Neutrophil (primary cell): ENCODE measurements around the gene ITSN2.
"Not testable (repeated sequence)": the region's sequence is repeated elsewhere in the genome, so short reads cannot be mapped to it uniquely, and the experiment has no call there.

ENCODE experiments used
- H3K27ac ChIP-seq: fragments of 200-600 bp; sonication (generic); 2 replicates; pipeline ENCODE4 v1.5.1; 2016; ENCODE audit warnings: mild to moderate bottlenecking, moderate library complexity
- H3K27me3 ChIP-seq: fragments of 200-600 bp; sonication (generic); 2 replicates; pipeline ENCODE4 v1.6.0; 2016; ENCODE audit warnings: mild to moderate bottlenecking
- H3K36me3 ChIP-seq: fragments of 200-600 bp; sonication (generic); 2 replicates; pipeline ENCODE4 v1.5.1; 2017
- H3K4me1 ChIP-seq, 2 experiments: fragments of 200-600 bp in 1 of 2; sonication (generic) in 1 of 2; 1 replicate in 1 of 2; 2 replicates in 1 of 2; pipeline versions ENCODE4 v1.5.1 to v1.6.1; 2013 to 2016; ENCODE audit warnings: low read depth in 1 of 2, low read length in 1 of 2, mild to moderate bottlenecking in 1 of 2, moderate library complexity in 1 of 2; ENCODE audit not compliant: control insufficient read depth in 1 of 2, insufficient read depth in 1 of 2
- H3K4me3 ChIP-seq, 2 experiments: fragments of 200-600 bp in 1 of 2; sonication (generic) in 1 of 2; 1 replicate in 1 of 2; 2 replicates in 1 of 2; pipeline ENCODE4 v1.5.1; 2013 to 2016; ENCODE audit warnings: low read depth in 1 of 2, low read length in 1 of 2, mild to moderate bottlenecking in 1 of 2, moderate library complexity in 1 of 2
- H3K9me3 ChIP-seq: fragments of 200-600 bp; sonication (generic); 2 replicates; pipeline ENCODE4 v1.5.1; 2016
- TF ChIP-seq, protein P1 (sequence below): fragments of 200-600 bp; sonication (generic); IDR thresholded peaks from 2 replicates; pipeline ENCODE4 v1.5.1; 2016; ENCODE audit warnings: antibody characterized with exemption

ITSN2 gene

DNA sequence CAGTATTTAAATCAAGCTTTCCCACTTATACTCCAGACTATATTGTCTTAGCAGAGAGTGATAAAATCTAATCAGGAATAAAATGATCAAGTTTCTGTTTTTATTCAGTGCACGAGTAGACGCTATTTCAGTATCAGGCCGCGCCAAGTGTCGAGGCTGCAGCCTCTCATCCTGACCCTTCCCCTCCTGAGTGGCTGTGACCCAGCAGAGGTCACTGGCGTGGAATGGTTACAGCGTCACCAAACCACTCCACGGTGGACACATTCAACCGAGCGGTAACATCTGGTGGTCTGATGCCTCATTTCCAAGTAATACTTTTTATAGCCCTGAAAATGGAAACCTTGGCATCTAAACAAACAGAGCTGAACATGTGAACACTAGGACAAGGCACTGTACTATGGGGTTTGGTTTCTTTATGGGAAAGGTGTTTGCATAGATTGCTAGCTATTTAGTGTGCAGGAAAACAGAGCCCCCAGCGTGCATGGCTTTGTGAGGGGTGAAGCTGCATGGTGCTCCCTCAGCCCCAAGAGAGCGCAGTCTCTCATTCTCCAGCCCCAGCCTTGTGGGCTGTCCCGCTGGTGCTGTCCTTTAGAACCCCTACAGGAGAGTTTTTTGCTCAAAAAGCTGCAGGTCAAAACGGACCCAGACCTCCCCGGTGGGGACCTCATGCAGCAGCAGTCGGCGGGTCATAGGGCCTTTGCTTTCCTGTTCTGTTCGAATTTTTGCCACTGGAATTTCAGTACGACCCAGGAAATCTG lies 157.1 kb downstream of the ITSN2 start:
- Histone ChIP-seq H3K27me3 (no peaks in the 10 kb centered on the region), H3K4me3 (no peak overlapping the region), H3K36me3 (peaks cover 83% of the 10 kb centered on the region), H3K4me1 (peaks cover 0 to 3% of the 10 kb centered on the region in 2 experiments), H3K27ac (no peak overlapping the region), H3K9me3 (no peaks in the 10 kb centered on the region)
- TF ChIP-seq, protein P1, sequence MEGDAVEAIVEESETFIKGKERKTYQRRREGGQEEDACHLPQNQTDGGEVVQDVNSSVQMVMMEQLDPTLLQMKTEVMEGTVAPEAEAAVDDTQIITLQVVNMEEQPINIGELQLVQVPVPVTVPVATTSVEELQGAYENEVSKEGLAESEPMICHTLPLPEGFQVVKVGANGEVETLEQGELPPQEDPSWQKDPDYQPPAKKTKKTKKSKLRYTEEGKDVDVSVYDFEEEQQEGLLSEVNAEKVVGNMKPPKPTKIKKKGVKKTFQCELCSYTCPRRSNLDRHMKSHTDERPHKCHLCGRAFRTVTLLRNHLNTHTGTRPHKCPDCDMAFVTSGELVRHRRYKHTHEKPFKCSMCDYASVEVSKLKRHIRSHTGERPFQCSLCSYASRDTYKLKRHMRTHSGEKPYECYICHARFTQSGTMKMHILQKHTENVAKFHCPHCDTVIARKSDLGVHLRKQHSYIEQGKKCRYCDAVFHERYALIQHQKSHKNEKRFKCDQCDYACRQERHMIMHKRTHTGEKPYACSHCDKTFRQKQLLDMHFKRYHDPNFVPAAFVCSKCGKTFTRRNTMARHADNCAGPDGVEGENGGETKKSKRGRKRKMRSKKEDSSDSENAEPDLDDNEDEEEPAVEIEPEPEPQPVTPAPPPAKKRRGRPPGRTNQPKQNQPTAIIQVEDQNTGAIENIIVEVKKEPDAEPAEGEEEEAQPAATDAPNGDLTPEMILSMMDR: no peak

DNA sequence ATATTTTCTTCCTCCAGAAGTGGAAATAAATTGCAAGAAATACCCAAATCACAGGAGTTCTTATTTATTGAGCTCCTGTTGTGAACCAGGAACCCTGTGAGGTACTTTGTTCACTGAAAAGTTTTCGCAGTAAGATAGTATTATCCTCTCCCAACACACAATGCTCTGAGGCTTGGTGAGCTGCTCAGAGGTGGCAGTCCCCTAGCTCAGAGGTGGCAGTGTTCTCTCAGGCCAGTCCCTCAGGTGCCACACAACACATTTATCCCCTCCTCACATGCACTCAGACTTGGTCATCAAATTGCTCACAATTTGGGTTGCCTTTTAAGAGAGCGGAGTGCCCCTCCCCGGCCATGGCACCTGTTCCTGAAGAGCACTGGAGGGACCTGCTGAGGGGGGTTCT lies 159.5 kb downstream of the ITSN2 start:
- Histone ChIP-seq H3K4me3 (no peak overlapping the region), H3K27me3 (no peaks in the 10 kb centered on the region), H3K36me3 (peaks cover 58% of the 10 kb centered on the region), H3K27ac (no peak overlapping the region), H3K9me3 (no peaks in the 10 kb centered on the region), H3K4me1 (no peaks in the 10 kb centered on the region)
- TF ChIP-seq, protein P1: no peak

DNA sequence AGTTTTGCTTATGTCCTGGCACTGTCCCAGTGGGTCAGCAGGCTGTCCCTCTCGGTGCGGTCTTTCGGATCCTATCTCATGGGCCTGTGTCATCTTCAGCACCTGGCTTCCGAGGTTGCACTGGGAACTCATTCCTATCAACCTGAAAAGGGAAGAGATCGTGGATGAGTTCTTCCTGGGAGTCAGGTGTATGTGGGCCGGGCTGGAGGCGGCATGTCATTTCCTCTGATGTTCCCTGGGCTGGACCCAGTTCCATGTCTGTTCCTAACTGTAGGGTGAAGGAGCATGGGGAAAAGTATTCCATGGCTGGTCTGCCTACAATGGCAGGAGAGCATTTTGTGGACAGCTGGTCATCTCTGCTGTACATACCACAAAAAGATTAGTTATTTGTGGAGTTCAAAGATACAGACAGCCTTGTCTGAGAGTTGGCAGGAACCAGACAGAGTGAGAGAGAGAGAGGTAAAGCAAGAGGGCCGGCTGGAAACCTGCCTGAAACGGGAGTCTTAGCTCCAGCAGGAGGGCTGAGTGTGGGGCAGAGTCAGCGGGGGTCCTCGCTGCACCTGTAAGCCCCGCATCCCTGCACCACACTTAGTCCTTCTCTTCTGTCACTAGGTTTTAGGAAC lies 160.3 kb downstream of the ITSN2 start:
- H3K27ac ChIP-seq: no peak overlapping the region
- TF ChIP-seq, protein P1: no peak

DNA sequence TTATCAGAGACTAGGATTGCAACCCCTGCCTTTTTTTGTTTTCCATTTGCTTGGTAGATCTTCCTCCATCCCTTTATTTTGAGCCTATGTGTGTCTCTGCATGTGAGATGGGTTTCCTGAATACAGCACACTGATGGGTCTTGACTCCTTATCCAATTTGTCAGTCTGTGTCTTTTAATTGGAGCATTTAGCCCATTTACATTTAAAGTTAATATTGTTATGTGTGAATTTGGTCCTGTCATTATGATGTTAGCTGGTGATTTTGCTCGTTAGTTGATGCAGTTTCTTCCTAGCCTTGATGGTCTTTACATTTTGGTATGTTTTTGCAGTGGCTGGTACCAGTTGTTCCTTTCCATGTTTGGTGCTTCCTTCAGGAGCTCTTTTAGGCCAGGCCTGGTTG lies 163.1 kb downstream of the ITSN2 start:
- not testable (repeated sequence) for H3K9me3 ChIP-seq, H3K27me3 ChIP-seq, H3K4me1 ChIP-seq, H3K27ac ChIP-seq, H3K4me3 ChIP-seq
- peaks cover 23% of the 10 kb centered on the region for H3K36me3 ChIP-seq

More for the DNA sequence above, 160.3 kb downstream of the ITSN2 start:
- no peaks in the 10 kb centered on the region for H3K9me3 ChIP-seq
- no peak overlapping the region for H3K4me3 ChIP-seq
- H3K36me3 ChIP-seq: peaks cover 51% of the 10 kb centered on the region
- H3K4me1 ChIP-seq: no peaks in the 10 kb centered on the region
- no peaks in the 10 kb centered on the region for H3K27me3 ChIP-seq

DNA sequence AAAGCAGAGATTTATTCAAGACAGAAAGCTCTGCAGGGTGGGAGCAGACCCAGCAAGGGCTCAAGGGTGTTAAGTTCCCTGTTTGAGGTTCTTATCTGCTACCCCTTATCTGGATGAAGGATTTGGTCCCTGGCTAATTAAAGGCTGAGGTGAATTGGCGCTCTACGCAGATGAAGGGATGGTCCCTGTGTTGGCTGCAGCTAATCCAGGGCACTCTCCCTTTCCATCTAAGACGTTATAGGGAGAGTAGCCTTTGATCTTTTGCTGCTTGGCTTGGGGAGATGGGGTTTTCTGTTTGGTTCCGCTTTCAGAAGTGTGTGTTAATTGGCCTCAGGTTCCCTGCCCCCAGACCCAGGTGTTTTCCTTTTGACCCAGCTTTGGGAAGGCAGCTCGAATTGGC lies 168.5 kb downstream of the ITSN2 start:
- no peak overlapping the region for H3K27ac ChIP-seq
- no peaks in the 10 kb centered on the region for H3K36me3 ChIP-seq
- no peak overlapping the region for H3K4me3 ChIP-seq
- H3K27me3 ChIP-seq: no peaks in the 10 kb centered on the region
- TF ChIP-seq, protein P1: no peak
- no peaks in the 10 kb centered on the region for H3K9me3 ChIP-seq
- no peaks in the 10 kb centered on the region for H3K4me1 ChIP-seq

DNA sequence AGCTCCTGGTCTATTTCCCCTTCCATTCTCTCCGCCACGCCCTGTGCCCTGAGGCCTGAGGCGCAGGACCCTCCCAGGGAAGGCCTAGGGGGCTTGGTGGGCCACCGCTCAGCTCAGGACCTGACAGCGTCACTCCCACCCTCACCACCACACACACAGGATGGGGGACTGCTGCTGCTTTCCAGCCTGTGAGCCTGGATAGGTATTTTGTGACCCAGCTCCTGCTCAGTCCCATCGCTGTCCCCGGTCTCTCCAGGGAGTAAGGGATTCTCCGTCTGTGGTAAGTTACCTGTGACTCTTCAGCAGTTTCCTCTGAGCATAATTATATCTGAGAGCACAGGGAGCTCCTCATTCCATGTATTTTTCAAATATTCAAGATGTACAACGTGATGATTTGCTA lies 169.2 kb downstream of the ITSN2 start:
- H3K9me3 ChIP-seq: no peaks in the 10 kb centered on the region
- TF ChIP-seq, protein P1: no peak
- no peaks in the 10 kb centered on the region for H3K36me3 ChIP-seq
- no peak overlapping the region for H3K4me3 ChIP-seq
- H3K4me1 ChIP-seq: no peaks in the 10 kb centered on the region
- no peaks in the 10 kb centered on the region for H3K27me3 ChIP-seq
- no peak overlapping the region for H3K27ac ChIP-seq
